ENCODE measurements around the gene ADCK1.
"Not testable (repeated sequence)": the region's sequence is repeated elsewhere in the genome, so short reads cannot be mapped to it uniquely, and the experiment has no call there.

ADCK1 gene

DNA sequence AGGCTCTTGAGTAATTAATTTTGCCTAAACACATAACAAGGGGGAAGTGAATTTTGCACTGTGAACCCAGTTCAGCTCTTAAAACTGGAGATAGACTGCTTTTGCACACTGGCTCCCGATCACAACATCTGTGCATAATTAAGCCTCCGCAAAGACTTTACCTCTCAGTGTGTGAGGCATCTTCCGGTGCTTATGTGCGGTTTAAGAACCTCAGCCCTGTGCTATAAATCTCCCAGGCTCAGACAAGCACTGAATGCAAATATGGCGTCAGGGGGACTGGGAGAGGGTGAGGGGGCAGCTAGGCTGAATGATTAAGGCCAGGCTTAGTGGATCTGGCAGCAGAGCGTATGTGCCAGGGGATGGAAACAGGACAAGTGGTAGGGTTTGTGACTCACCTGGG is 103.3 kb downstream of the ADCK1 start:
- no peak for DNase-seq (ENCODE audit: low spot score)

DNA sequence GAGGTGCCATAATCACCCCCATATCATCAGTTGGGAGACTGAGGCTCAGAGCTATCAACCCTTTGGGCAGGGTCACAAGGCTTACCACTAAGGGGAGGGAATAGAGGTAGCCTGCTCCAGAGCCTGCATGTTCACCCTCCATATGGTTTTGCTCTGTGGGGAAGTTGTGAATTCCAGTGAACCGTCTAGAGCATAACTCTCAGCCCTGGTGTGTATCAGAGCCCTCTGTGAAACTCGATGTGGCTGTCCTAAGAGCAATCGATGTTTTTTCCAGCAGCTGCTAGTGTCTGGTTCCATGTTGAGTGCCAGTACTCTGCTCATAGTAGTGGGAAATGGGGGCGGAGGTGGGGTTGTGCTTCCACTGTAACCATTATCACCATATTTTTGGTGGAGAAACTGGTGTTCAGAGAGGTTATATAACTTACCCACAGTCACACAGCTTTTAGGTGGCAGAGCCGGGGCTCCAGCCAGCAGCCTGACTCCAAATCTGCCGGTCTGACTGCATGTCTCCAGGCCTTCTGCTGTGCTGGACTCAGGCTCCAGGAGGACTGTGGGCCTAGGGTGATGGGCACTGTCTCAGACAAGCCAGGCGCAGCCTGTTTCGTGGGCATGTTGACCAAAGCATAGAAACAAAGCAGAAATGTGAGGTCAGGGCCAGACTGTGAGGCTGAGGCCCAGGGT is 104.2 kb downstream of the ADCK1 start:
- no peak for DNase-seq (ENCODE audit: low spot score)

DNA sequence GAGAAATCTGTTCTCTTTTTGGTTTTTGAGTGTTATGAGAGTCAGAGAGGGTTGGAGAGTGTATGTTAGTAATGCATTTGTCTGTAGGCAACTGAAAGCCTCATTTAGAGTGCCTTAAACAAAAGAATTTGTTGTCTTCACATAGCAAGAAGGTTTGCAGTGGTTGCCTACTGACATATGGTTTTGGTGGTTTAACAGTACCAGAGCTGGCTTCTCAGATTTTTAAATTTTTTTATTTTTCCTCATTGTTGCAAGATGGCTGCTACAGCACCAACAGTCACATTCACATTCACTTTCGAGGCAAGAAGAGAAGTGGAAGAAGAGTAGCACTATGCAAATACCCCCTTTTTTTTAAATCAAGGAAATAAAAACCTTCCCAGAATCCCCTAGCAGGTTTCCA is 106.5 kb downstream of the ADCK1 start:
- no peak for DNase-seq (ENCODE audit: low spot score)

DNA sequence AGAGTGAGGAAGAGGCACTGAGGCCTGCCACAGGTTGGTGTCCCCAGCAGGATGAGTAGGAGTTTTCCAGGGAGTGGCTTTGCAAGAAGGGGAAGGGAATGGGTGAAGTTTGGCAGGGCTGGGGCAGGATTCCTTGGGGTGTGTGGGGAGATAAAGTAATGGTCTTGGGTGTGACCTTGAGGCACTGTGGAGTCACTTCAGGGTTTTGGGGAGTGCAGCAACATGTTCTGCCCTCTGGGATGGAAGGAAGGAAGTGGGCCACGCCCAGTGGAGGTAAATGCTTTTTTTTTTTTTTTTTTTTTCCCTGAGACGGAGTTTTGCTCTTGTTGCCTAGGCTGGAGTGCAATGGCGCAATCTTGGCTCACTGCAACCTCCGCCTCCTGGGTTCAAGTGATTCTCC is 108.9 kb downstream of the ADCK1 start:
- DNase-seq (ENCODE audit: low spot score), result no peak

DNA sequence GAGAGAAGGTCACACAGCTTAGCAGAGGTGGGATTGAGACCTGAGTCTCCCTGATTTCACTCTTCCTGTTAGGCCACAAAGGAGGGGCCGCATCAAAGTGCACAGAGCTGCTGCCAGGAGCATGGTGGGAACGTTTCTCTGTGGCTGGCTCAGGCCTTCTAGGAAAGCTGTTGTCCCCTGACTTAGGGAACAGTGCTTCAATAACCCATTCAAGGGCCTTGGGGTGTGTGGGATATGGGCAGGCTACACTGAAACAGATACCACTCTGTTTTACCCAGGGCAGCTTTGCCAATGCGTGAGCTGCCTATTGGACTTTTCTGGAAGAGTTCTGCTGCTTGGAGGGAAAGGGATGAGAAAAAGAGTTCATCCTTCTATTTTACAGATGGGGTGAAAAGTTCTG is 110.0 kb downstream of the ADCK1 start:
- DNase-seq (ENCODE audit: low spot score), result no peak

DNA sequence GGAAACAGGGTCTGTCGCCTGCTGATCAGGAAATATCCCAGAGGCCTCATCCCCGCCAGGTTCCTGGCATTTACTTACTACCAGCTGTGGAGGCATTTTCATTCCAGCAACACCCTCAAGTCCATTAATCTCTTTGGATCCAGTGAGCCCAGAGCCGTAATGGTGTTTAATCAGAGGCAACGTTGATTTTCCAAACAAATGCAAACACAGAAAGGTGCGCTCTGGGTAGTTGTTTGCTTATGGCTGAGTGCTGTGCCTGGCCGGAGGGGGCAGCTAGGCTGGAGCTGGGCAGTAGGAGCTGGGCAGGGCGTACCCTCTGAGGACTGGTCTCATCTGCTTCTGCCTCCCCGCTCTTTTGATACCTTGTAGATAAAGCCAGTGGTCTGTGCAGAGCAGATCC is 110.6 kb downstream of the ADCK1 start:
- no peak for DNase-seq (ENCODE audit: low spot score)

DNA sequence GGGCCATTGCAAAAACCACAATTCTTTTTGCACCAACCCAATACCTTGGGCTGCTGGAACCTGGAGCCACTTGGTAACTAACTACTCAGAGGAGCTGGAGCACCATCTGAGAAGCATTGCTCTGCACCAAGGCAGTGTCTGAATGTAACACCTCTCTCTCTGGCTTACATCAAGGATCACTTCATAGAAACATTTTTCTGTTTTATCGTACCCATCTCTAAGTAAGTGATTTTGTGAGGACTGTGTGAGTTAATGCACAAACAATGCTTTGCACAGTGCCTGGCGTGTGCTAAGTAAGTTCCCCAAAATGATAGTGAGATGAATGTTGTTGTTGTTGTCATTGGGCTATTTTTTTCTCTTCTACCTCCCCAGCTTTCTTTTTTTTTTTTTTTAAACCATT is 111.4 kb downstream of the ADCK1 start:
- DNase-seq (ENCODE audit: low spot score), result no peak

DNA sequence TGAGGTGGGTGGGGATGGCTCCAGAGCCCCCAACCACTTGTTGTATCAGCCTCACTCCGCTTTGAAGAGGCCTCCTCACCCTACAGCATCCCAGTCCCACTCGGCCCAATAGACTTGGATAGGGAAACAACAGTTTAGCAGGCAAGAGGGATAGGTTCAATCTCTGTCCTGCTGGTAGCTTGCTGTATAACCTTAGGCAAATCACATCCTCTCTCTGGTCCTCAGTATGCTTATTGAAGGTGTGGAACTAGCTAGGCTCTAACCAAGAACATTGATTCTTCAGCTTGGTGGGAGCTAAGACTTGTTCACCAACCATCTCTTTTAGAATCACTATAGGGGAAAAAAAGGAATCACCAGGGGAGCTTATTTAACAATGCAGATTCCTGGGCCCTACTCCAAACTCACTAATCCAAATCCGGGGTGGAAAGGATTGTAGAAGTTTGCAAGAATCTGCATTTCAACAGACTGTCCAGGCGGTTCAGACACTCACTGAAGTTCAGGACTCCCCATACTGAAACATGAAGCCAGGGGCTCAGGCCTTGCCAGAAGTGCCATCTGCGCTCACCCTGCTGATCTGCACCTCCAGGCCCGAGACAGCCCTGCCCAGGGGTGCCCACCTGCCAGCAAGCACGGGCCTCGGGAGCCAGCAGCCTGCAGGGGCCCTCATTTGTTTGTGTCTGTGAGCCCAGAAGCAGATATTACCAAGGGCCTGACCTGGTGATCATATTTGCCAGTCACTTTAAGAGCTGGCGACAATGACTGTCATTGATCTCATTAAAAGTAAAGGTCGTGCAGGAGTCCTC is 113.0 kb downstream of the ADCK1 start:
- no peak for DNase-seq (ENCODE audit: low spot score)

DNA sequence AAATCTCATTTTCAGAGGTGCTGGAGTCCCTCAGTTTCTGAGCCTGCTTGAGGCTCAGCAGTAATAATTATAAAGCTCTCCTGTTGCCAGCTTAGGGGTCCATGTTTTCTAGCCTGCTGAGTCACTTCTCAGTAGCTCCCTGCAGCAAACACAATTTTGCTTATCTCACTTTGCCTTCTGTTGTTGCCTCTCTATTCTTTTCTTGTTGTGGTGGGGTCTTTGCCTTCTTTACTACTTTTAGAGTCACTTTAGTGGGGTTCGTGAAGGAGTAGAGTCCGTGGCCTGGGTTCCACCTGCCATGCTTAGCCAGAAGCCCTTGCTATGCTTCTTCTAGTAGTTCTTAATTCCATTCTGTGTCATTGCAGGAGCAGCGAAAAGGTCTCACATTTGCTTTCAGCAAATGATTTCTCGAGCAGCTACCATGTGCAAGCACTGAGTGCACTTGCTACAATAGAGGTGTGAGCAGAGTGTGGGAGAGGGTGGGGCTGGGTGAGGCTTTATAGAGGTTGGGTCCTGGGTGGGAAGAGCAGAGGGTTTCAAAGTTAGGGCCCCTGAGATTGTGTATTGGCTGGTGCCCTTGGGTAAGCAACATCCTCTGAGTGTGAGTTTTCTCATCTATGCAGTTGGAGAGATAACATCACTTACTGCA is 114.3 kb downstream of the ADCK1 start:
- DNase-seq (ENCODE audit: low spot score), result no peak

DNA sequence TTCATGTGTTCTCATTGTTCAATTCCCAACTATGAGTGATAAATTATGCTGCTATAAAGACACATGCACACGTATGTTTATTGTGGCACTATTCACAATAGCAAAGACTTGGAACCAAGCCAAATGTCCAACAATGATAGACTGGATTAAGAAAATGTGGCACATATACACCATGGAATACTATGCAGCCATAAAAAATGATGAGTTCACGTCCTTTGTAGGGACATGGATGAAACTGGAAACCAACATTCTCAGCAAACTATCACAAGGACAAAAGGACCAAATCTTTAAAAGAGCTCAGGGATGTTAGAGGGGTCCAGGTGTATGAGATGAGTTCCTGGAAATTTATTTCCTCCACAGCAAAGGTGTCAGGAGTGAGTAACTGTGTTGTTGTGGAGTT is 115.5 kb downstream of the ADCK1 start:
- DNase-seq (ENCODE audit: low spot score), result not testable (repeated sequence)

DNA sequence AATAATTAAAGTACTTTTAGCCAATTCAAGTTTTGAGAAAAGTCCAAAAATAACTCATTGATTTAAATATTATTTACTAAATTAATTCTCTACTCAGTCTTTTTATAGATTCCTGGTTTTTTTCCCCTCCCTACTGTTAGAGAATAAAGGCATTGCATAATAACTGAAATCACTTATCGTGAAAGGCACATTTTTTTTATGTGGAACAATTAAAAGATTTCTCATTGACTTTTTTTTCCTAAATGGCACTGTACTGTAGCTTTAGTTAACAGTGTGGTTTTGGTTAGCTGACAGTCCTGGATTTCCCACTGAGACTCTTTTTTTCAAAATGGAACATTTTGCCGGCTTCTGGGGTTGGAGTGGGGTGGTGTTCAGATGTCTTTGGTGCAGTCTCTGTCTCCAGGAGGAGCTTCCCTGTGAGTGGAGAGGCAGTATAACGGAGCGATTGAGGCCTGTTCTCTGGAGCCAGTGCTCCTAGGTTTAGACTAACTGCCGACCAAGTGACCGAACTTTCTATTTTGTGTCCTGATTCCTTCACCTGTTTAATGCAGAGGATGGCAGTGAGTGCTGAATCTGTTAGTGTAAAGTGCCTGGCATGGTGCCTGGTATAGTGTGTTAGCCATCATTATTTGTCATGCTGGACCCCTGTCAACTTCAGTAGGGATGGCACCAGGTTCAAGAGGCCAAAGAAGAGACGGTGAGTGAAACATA is 117.7 kb downstream of the ADCK1 start:
- no peak for DNase-seq (ENCODE audit: low spot score)

DNA sequence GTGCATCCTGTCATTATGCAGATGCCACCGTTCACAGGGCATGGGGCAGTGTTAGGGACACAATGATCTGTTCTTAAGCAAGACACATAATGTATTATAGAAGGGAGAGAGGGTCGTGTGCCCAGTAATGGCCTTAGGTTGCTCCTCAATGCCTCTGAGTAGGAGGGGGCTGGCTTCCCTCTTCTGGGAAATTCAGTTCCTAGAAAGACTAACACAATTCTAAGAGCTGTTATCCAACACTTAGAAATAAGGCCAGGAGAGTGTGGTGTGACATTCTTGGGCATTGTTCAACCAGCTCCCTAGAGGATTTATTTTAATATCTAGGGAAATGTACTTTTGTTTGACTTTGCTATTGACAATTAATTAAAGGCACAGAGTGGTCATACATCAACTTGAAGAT is 118.5 kb downstream of the ADCK1 start:
- no peak for DNase-seq (ENCODE audit: low spot score)

DNA sequence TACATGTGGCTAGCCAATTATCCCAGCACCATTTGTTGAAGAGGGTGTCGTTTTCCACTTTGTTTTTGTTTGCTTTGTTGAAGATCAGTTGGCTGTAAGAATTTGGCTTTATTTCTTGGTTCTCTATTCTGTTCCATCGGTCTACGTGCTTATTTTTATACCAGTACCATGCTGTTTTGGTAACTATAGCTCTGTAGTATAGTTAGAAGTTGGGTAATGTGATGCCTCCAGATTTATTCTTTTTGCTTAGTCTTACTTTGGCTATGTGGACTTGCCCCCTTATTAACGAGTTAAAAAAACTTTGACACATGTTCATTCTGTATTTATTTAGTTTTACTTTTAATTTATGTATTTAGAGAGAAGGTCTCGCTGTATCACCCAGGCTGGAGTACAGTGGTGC is 120.4 kb downstream of the ADCK1 start:
- no peak for DNase-seq (ENCODE audit: low spot score)

DNA sequence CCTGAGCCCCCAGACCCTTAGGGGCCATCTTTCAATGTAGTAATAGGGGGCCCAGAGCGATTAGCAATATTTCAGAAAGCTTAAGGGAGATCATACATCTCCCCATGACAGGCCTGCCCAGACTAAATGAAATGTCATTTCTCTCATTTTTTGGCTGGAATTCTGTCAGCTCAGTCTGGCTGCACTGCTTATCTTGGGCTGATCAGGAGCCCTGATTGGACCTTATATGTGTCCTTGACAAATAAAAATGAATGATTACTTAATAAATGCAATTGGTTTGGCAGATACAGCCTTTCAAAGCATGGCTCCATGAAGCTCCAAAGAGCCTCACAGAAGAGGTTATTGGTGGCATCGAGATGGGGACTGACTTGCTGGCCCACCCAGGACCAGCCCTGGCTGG is 121.9 kb downstream of the ADCK1 start:
- DNase-seq (ENCODE audit: low spot score), result no peak

DNA sequence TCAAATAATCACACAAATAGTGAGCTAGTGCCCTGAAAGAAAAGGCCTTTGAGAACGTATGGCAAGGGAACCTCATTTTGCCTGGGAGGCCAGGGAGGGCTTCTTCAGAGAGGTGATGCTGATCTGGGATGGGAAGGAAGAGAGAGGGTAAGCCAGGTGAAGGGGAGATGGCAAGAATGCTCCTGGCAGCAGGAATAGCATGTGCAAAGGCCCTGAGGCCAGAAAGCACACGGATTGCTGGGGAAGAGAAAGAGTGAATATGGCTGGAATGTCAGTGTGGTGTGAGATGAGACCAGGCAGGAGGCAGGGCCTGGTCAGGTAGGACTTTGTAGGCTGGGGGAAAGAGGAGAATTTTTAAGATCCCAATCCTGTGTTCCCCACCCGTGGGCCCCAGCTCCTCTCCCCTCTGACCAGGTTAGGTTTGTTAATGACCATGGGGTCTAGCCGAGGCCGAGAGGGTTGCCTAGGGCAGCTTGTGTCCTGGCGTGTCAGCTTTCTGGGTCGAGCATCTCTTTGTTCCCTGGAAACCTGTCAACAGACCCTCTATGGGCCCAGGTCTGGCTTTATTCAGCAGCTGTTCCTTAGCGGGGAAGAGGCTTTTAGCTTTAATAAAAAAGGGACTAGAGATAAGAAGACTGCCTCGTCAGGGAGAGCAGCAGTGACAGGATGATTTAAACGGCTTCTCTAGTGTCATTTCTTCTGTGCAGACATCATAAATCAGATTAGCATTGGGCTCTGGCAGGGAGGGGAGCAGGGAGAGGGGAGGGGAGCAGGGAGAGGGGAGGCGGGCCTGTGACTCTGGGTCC is 123.4 kb downstream of the ADCK1 start:
- no peak for DNase-seq (ENCODE audit: low spot score)

DNA sequence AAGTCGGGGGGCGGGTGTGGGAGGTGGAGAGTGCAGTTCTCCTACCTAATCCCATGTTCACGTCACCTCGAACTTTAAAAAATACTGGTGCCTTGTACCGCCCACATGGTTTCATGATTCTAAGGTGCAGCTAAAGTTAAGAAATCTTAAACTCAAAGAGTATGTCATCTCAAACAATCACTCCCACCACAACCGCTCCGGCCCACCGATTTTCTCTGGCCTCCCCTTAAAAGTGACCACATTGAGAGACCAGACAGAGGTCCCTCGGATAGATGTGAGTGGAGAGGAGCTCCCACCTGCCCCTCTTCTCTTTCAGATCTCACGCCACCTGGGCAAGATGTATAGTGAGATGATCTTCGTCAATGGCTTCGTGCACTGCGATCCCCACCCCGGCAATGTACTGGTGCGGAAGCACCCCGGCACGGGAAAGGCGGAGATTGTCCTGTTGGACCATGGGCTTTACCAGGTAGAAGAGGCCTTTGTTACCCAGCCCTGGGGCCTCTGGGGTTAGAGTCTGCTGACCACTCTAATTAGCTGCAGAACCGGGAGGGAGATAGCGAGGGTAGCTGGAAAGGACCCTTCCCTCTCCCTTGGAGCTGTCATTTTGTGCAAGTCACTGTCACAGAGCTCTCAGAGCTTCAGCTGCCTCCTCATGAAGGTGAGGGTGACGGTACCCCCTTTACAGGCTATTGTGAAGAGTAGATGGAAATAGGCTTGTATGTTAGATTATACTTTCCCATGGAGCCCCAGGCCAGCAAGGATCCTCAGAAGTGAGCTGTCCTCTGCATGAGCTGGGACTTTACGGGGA is 124.4 kb downstream of the ADCK1 start:
- no peak for DNase-seq (ENCODE audit: low spot score)

DNA sequence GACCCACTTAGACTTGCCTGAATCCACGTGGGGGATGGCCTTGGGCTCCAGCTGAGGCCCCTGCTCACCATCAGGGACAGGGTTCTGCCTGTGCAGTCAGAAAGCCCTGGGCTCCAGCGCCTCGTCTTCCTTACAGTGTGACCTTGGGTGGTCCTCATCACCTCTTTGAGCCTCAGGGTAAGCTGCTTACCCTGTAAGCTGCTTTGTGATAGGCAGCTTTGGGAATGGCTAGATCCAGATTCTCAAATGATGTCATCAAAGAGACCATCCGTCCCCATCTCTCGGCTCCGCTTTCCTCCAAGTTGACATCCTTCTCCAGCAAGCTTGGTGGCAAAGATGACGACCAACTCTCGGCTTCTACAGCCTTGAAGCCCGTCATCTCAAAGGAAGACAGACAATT is 127.0 kb downstream of the ADCK1 start:
- DNase-seq (ENCODE audit: low spot score), result no peak

DNA sequence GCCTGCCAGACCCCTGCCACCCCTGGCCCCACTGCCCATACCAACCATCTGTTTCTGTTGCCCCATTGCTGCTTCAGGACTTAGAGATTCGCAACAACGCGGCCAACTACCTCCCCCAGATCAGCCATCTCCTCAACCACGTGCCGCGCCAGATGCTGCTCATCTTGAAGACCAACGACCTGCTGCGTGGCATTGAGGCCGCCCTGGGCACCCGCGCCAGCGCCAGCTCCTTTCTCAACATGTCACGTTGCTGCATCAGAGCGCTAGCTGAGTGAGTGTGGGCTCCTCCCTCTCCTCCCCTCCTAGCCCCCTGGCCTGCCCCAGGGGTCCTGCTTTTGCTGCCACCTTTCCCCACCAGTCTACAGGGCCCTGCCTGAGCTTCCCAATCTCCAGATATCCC is 131.5 kb downstream of the ADCK1 start:
- no peak for DNase-seq (ENCODE audit: low spot score)

DNA sequence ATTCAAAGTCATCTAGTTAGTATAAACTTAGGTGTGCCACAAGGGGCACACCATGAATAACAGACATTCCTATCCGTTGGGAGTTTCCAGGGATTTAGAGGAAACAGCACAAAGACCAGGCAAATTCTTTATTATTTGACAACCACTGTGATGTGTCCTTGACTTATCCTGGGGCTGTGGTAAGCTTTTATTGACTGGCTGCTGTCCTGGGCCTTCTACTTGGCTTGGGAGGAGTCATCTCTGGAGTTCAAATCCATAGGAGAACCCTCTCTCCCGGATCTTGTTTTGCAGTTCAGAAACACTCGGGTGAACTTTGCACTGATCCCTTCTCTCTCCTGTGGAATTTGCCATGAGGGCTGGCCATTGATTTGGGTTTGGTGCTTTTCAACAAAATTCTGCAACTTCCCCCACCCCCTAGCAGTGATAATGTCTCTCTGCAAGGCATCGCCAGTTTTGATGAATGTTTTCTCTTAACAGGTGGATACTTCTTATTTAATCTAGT is 136.3 kb downstream of the ADCK1 start:
- DNase-seq (ENCODE audit: low spot score), result no peak

DNA sequence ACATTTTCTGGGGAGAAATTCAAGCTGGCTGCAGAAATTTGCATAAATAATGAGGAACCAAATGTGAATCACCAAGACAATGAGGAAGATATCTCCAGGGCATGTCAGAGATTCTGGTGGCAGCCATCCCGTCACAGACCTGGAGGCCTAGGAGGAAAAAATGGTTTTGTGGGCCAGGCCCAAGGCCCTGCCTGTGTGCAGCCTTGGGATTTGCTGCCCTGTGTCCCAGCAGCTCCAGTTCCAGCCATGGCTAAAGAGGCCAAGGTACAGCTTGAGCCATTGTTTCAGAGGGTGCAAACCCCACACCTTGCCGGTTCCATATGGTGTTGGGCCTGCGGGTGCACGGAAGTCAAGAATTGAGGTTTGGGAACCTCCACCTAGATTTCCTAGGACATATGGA is 147.5 kb downstream of the ADCK1 start:
- no peak for DNase-seq (ENCODE audit: low spot score)

All from NAMALWA (cell line).